Muscle of leg (tissue), 11 donors: ENCODE results near the gene CLCN1. TPM values are rescaled to one million over a fixed set of nuclear protein-coding genes. Genes with fewer than 3 reads are reported as not detected.

Experiments used
- DNase-seq: peaks from one replicate; pipeline ENCODE4 v3.0.0; 2013
- H3K27ac ChIP-seq: one replicate; pipeline ENCODE4 v1.5.1; 2013; ENCODE audit warnings: mild to moderate bottlenecking, low read length, control low read depth
- H3K27me3 ChIP-seq: one replicate; pipeline ENCODE4 v1.6.1; 2013; ENCODE audit warnings: low read length; ENCODE audit not compliant: control insufficient read depth, insufficient read depth
- H3K36me3 ChIP-seq: one replicate; pipeline ENCODE4 v1.6.1; 2013; ENCODE audit warnings: low read length; ENCODE audit not compliant: control insufficient read depth, insufficient read depth
- H3K4me1 ChIP-seq: one replicate; pipeline ENCODE4 v1.6.1; 2013; ENCODE audit warnings: low read length; ENCODE audit not compliant: control insufficient read depth, insufficient read depth
- H3K4me3 ChIP-seq: one replicate; pipeline ENCODE4 v1.5.1; 2013; ENCODE audit warnings: low read length, control low read depth
- H3K9me3 ChIP-seq: replicated peaks from 2 replicates; pipeline ENCODE4 v1.6.1; 2013; ENCODE audit warnings: low read depth, low read length; ENCODE audit not compliant: control insufficient read depth
- WGBS: methylation state at CpG from one replicate; pipeline ENCODE4 v1.1.5; 2013; ENCODE audit warnings: missing lambda C conversion rate; ENCODE audit not compliant: insufficient coverage; 5-methylcytosine and 5-hydroxymethylcytosine counted together
- polyA plus RNA-seq, 8 donors: library from polyadenylated mRNA; unstranded; fragments of 120-200 nt; gene quantifications; one replicate each; pipeline versions ENCODE4 v1.2.1 to v1.2.3, GENCODE V29; 2013; ENCODE audit warnings: inconsistent platforms in 1 of 8, low replicate concordance in 1 of 8; ENCODE audit not compliant: insufficient read length in 8 of 8, insufficient read depth in 1 of 8
- total RNA-seq: library from RNA; stranded (reverse); fragments of 120-200 nt; gene quantifications from one replicate; pipeline ENCODE4 v1.2.4, GENCODE V29; 2013

CLCN1 gene
- total and polyA plus RNA-seq, 9 donors = 0.27 to 3.1 (median 1.1) TPM

GRCh38 chr7:143329471-143330170, 13.7 kb downstream of the CLCN1 start:
- Histone ChIP-seq H3K4me3 (no peak overlapping the region), H3K27me3 (no peaks in the 10 kb centered on the region), H3K9me3 (no peaks in the 10 kb centered on the region), H3K27ac (no peak overlapping the region), H3K36me3 (no peaks in the 10 kb centered on the region), H3K4me1 (no peaks in the 10 kb centered on the region)
- DNase-seq = no peak
- 83% methylated on average over 6 of the region's 10 CpGs for WGBS

- Histone ChIP-seq H3K4me1 (no peaks in the 10 kb centered on the region), H3K9me3 (no peaks in the 10 kb centered on the region), H3K27ac (no peak overlapping the region), H3K27me3 (no peaks in the 10 kb centered on the region), H3K4me3 (no peak overlapping the region), H3K36me3 (no peaks in the 10 kb centered on the region)
- DNase-seq = peak; percentile 38
- 88% methylated on average over 2 of the region's 8 CpGs for WGBS
Observed at GRCh38 chr7:143331179-143331801, 15.4 kb downstream of the CLCN1 start.

- no CpG with 5 or more reads among the region's 1 CpG for WGBS
- no peak overlapping the region for H3K4me3 ChIP-seq
- no peaks in the 10 kb centered on the region for H3K9me3 ChIP-seq
- H3K27ac ChIP-seq = no peak overlapping the region
- DNase-seq = no peak
- H3K27me3 ChIP-seq = peaks cover 6% of the 10 kb centered on the region
- no peaks in the 10 kb centered on the region for H3K36me3 ChIP-seq
- no peaks in the 10 kb centered on the region for H3K4me1 ChIP-seq
Observed at GRCh38 chr7:143334244-143334643, 18.3 kb downstream of the CLCN1 start.

- Histone ChIP-seq H3K27me3 (peaks cover 6% of the 10 kb centered on the region), H3K4me1 (no peaks in the 10 kb centered on the region), H3K4me3 (no peak overlapping the region), H3K27ac (no peak overlapping the region), H3K9me3 (no peaks in the 10 kb centered on the region), H3K36me3 (no peaks in the 10 kb centered on the region)
- no peak for DNase-seq
- WGBS = no CpG with 5 or more reads among the region's 3 CpGs
Observed at GRCh38 chr7:143337216-143337615, 21.3 kb downstream of the CLCN1 start.

GRCh38 chr7:143341842-143342241, 25.9 kb downstream of the CLCN1 start:
- DNase-seq = no peak
- Histone ChIP-seq H3K9me3 (no peaks in the 10 kb centered on the region), H3K27me3 (peaks cover 12% of the 10 kb centered on the region), H3K36me3 (no peaks in the 10 kb centered on the region), H3K4me3 (no peak overlapping the region), H3K4me1 (no peaks in the 10 kb centered on the region), H3K27ac (no peak overlapping the region)
- WGBS = 90% methylated on average over 7 of the region's 8 CpGs

- 40% methylated on average over 2 of the region's 3 CpGs for WGBS
- no peaks in the 10 kb centered on the region for H3K36me3 ChIP-seq
- DNase-seq = no peak
Observed at GRCh38 chr7:143343596-143343995, 27.7 kb downstream of the CLCN1 start.

GRCh38 chr7:143345428-143345900, 29.6 kb downstream of the CLCN1 start:
- DNase-seq = peak; percentile 55
- no peaks in the 10 kb centered on the region for H3K9me3 ChIP-seq
- 3% methylated on average over 35 of the region's 35 CpGs for WGBS
- no peak overlapping the region for H3K27ac ChIP-seq
- H3K27me3 ChIP-seq = peaks cover 7% of the 10 kb centered on the region
- H3K4me1 ChIP-seq = no peaks in the 10 kb centered on the region
- H3K36me3 ChIP-seq = no peaks in the 10 kb centered on the region
- H3K4me3 ChIP-seq = no peak overlapping the region

More at GRCh38 chr7:143343596-143343995, 27.7 kb downstream of the CLCN1 start:
- Histone ChIP-seq H3K27ac (no peak overlapping the region), H3K4me1 (no peaks in the 10 kb centered on the region), H3K27me3 (peaks cover 12% of the 10 kb centered on the region), H3K4me3 (no peak overlapping the region), H3K9me3 (no peaks in the 10 kb centered on the region)

GRCh38 chr7:143346018-143346417, 30.1 kb downstream of the CLCN1 start:
- Histone ChIP-seq H3K4me3 (no peak overlapping the region), H3K4me1 (no peaks in the 10 kb centered on the region), H3K27ac (no peak overlapping the region), H3K9me3 (no peaks in the 10 kb centered on the region), H3K36me3 (no peaks in the 10 kb centered on the region), H3K27me3 (peaks cover 7% of the 10 kb centered on the region)
- WGBS = 100% methylated on average over 1 of the region's 4 CpGs
- DNase-seq = no peak

GRCh38 chr7:143347950-143348349, 32.0 kb downstream of the CLCN1 start:
- H3K9me3 ChIP-seq = no peaks in the 10 kb centered on the region
- no peak overlapping the region for H3K4me3 ChIP-seq
- WGBS = no CpG with 5 or more reads among the region's 5 CpGs
- H3K4me1 ChIP-seq = no peaks in the 10 kb centered on the region
- H3K27ac ChIP-seq = no peak overlapping the region
- peaks cover 7% of the 10 kb centered on the region for H3K27me3 ChIP-seq
- no peak for DNase-seq
- no peaks in the 10 kb centered on the region for H3K36me3 ChIP-seq

GRCh38 chr7:143351060-143351459, 35.1 kb downstream of the CLCN1 start:
- WGBS = 33% methylated on average over 4 of the region's 5 CpGs
- no peak for DNase-seq
- Histone ChIP-seq H3K4me1 (no peaks in the 10 kb centered on the region), H3K27ac (no peak overlapping the region), H3K9me3 (no peaks in the 10 kb centered on the region), H3K36me3 (no peaks in the 10 kb centered on the region), H3K4me3 (no peak overlapping the region), H3K27me3 (peaks cover 2% of the 10 kb centered on the region)
